Liver (tissue), 3 donors: Measurements from ENCODE around the gene MUTYH.

Experiments
- CTCF ChIP-seq: fragments of 150-350 bp; IDR thresholded peaks from 2 replicates; pipeline ENCODE4 v1.5.1; 2017; ENCODE audit warnings: improper control_type of control experiment, low read depth, low read length; ENCODE audit not compliant: missing input control
- GABPA ChIP-seq, 2 donors: IDR thresholded peaks in 1 of 2; conservative IDR thresholded peaks in 1 of 2; 2 replicates each; pipeline ENCODE4 v1.6.1; 2016; ENCODE audit warnings: antibody characterized with exemption in 2 of 2, mild to moderate bottlenecking in 1 of 2, moderate library complexity in 1 of 2
- MAX ChIP-seq: IDR thresholded peaks from 2 replicates; pipeline ENCODE4 v1.6.1; 2016; ENCODE audit warnings: antibody characterized with exemption
- TAF1 ChIP-seq: conservative IDR thresholded peaks from 2 replicates; pipeline ENCODE4 v1.6.1; 2016; ENCODE audit warnings: antibody characterized with exemption, mild to moderate bottlenecking
- donor health status: healthy.
- donor health status: healthy.

DNA sequence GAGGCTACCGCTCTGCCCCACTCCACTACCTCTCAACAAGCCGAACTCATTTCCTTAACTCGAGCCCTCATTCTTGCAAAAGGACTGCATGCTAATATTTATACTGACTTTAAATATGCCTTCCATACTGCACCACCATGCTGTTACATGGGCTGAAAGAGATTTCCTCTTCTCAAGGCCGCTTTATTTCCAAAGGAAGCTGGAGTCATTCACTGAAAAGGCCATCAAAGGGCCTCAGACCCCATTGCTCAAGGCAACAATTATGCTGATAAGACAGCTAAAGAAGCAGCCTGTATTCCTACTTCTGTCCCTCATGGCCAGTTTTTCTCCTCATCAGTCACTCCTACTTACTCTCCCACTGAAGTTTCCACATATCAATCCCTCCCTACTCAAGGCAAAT lies 20.5 kb downstream of the MUTYH start:
- TF ChIP-seq GABPA (IDR thresholded peaks at IDR 0.05 in 1 of 2, conservative IDR thresholded peaks at IDR 0.05 in 1 of 2) = no peak
- TF ChIP-seq CTCF = no peak
- no peak for TF ChIP-seq MAX
- no peak for TF ChIP-seq TAF1
